ENCODE measurements around the gene CAPN5. TPM values are rescaled to one million over a fixed set of nuclear protein-coding genes. Genes with fewer than 3 reads are reported as not detected.

Gene CAPN5
- total and polyA plus RNA-seq, 2 of the 8 experiments (the other 6 are each of a cell fraction or from before 2014, with no cell fraction given): 21.5 to 22.4 TPM

DNA sequence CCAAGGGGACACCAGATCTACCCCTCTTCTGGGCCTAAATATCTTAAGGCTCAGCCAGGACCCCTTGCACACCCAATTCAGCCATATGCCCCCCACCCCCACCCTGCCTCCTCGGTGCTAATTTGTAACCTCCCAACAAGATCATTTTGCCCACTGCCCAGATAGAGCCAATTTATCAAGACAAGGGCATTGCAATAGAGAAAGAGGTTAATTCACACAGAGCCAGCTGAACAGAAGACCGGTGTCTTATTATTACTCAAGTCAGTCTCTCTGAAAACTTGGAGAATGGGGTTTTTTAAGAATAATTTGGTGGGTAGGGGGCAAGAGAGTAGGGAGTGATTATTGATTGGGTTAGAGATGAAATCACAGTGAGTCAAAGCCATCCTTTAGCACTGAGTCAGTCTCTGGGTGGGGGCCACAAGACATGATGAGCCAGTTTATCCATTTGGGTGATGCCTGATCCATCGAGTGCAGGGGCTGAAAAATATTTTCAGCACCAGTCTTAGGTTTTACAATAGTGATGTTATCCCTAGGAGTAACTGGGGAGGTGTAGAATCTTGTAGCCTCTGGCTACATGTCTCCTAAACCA lies 9.9 kb upstream of the CAPN5 start:
- no peaks in the 10 kb centered on the region for H4K20me1 ChIP-seq (replicated peaks in 1 of 2; ENCODE audit: control insufficient read depth in 1 of 2, insufficient read depth in 2 of 2, low read length in 2 of 2)
- no peaks in the 10 kb centered on the region for H3K79me1 ChIP-seq (ENCODE audit: low read depth, low read length)
- no peaks in the 10 kb centered on the region for H3K4me1 ChIP-seq (replicated peaks in 1 of 4; ENCODE audit: control insufficient read depth in 3 of 4, insufficient read depth in 4 of 4, low read length in 3 of 4)
- DNase-seq (ENCODE audit: low read depth in 1 of 2, low spot score in 2 of 2) (peak in 1 of 2 experiments; percentile 4), FAIRE-seq (no peak)
- H2BK5ac ChIP-seq (ENCODE audit: low read depth, low read length): no peak overlapping the region
- no peak overlapping the region for H3K4me2 ChIP-seq (ENCODE audit: insufficient read depth in 1 of 2, low read depth in 2 of 2, low read length in 2 of 2)
- H3K4ac ChIP-seq (replicated peaks; ENCODE audit: insufficient read length, low read depth, low read length): no peak overlapping the region
- H3K23ac ChIP-seq (ENCODE audit: insufficient read length): no peak overlapping the region
- TF ChIP-seq ZNF274 (IDR thresholded peaks at IDR 0.05; ENCODE audit: borderline replicate concordance, extremely low read depth, low read length): no peak
- no peak for TF ChIP-seq JUN (IDR thresholded peaks at IDR 0.05; ENCODE audit: low read depth, low read length)
- no peak for TF ChIP-seq RFX5 (IDR thresholded peaks at IDR 0.05; ENCODE audit: borderline replicate concordance, low read depth, low read length)
- TF ChIP-seq NANOG (IDR thresholded peaks at IDR 0.05; ENCODE audit: insufficient read depth, low read depth, low read length, poor library complexity, severe bottlenecking): no peak
- TF ChIP-seq SRF (IDR thresholded peaks at IDR 0.05; ENCODE audit: low read depth, low read length): no peak
- no peak for TF ChIP-seq MAFK (IDR thresholded peaks at IDR 0.05; ENCODE audit: low read depth, low read length)
- no peak for TF ChIP-seq SIX5 (IDR thresholded peaks at IDR 0.05; ENCODE audit: low read depth, low read length)
- H3K23me2 ChIP-seq (ENCODE audit: low read depth, low read length): no peaks in the 10 kb centered on the region
- H3K79me2 ChIP-seq (ENCODE audit: control insufficient read depth in 1 of 2, insufficient read depth in 2 of 2, low read length in 2 of 2): no peaks in the 10 kb centered on the region
- no peak overlapping the region for H4K8ac ChIP-seq (ENCODE audit: extremely low read depth, insufficient read depth, low read length)
- H2BK12ac ChIP-seq (ENCODE audit: low read depth, low read length): no peak overlapping the region
- H2AK5ac ChIP-seq (ENCODE audit: low read depth, low read length): no peak overlapping the region
- ChIA-PET CTCF (ENCODE audit: partially characterized antibody) (interaction anchor here (1.2 to 12.7 kb wide), 4 partner anchors 9 to 55 kb away, joined by 3 to 201 read pairs (median 10); no protein-coding TSS in a partner anchor), POLR2A (ENCODE audit: partially characterized antibody) (interaction anchor here (0.7 to 0.8 kb wide), 2 partner anchors 8 to 10 kb away, joined by 3 to 4 read pairs; partner anchors contain the start of gene CAPN5)
- H3K18ac ChIP-seq (ENCODE audit: extremely low read depth, low read length): no peak overlapping the region
- no peak overlapping the region for H2BK120ac ChIP-seq (replicated peaks; ENCODE audit: low read depth, low read length)
- H3K36me3 ChIP-seq (ENCODE audit: control insufficient read depth in 2 of 4, insufficient read depth in 4 of 4, low read length in 3 of 4): no peaks in the 10 kb centered on the region
- no peak overlapping the region for H3K9ac ChIP-seq (replicated peaks in 1 of 4; ENCODE audit: extremely low read depth in 1 of 4, low read depth in 3 of 4, low read length in 3 of 4)
- no peak overlapping the region for H3K14ac ChIP-seq (ENCODE audit: insufficient read length)
- H2BK15ac ChIP-seq (ENCODE audit: low read length): no peak overlapping the region
- no peak overlapping the region for H3K4me3 ChIP-seq (ENCODE audit: extremely low read depth in 1 of 4, insufficient read depth in 2 of 4, low read depth in 3 of 4, low read length in 4 of 4)
- H4K5ac ChIP-seq (ENCODE audit: insufficient read length, low read depth, low read length): no peak overlapping the region
- H2AFZ ChIP-seq (ENCODE audit: low read length): no peak overlapping the region
- no peak overlapping the region for H2BK20ac ChIP-seq (ENCODE audit: low read length)
- no peak overlapping the region for H3K56ac ChIP-seq (replicated peaks; ENCODE audit: insufficient read length, low read depth, low read length)
- H3K27me3 ChIP-seq (replicated peaks in 1 of 4; ENCODE audit: control insufficient read depth in 3 of 4, extremely low read depth in 1 of 4, insufficient read depth in 3 of 4, low read length in 3 of 4): no peaks in the 10 kb centered on the region
- H4K91ac ChIP-seq (replicated peaks; ENCODE audit: insufficient read length, low read length): no peak overlapping the region
- WGBS, 2 experiments (ENCODE audit: extremely low coverage in 1 of 2, insufficient coverage in 1 of 2, insufficient read length in 1 of 2, insufficient replicate concordance in 2 of 2, low coverage in 1 of 2, low lambda C conversion rate in 2 of 2, missing lambda C conversion rate in 1 of 2): 92% methylated on average over 3 of the region's 3 CpGs; no CpG with 5 or more reads in 1 of the 2 experiments
- H3K9me3 ChIP-seq (ENCODE audit: insufficient read depth in 2 of 2, low read depth in 1 of 2, low read length in 1 of 2): peaks cover 0 to 3% of the 10 kb centered on the region in 2 experiments; a peak in 1 of 4 replicates
- no peak overlapping the region for H3K27ac ChIP-seq (ENCODE audit: low read depth, low read length)
